Dendritic cell treated with granulocyte-macrophage colony-stimulating factor and Interleukin-4, amounts not matched to agents 40 ng/mL and 50 ng/mL, for 4 days (primary cell): ENCODE results near the gene PDZD2.
"Not testable (repeated sequence)": the region's sequence is repeated elsewhere in the genome, so short reads cannot be mapped to it uniquely, and the experiment has no call there.

ENCODE experiments used
- H3K27ac Mint-ChIP-seq: one replicate; pipeline ENCODE4 v1.8.0; 2022; ENCODE audit warnings: mild to moderate bottlenecking, mixed read lengths
- H3K27me3 Mint-ChIP-seq: one replicate; pipeline ENCODE4 v1.8.0; 2022; ENCODE audit warnings: mild to moderate bottlenecking, mixed read lengths
- H3K36me3 Mint-ChIP-seq: one replicate; pipeline ENCODE4 v1.8.0; 2022; ENCODE audit warnings: low read depth, mixed read lengths
- H3K4me1 Mint-ChIP-seq: one replicate; pipeline ENCODE4 v1.8.0; 2022; ENCODE audit warnings: low read depth, mixed read lengths
- H3K4me3 Mint-ChIP-seq: one replicate; pipeline ENCODE4 v1.8.0; 2022; ENCODE audit warnings: mild to moderate bottlenecking, moderate library complexity, mixed read lengths
- H3K9me3 Mint-ChIP-seq: one replicate; pipeline ENCODE4 v1.8.0; 2022; ENCODE audit warnings: mixed read lengths
- intact Hi-C: fragments of 100-400 bp; cut with micrococcal nuclease; formaldehyde crosslinking; loops from one replicate; pipeline ENCODE4 v1.15.0; 2022

Gene PDZD2

GRCh38 chr5:31748458-31749172 is 109.7 kb downstream of the PDZD2 start:
- intact Hi-C loops: no loop called here
- H3K4me3 Mint-ChIP-seq: no peak overlapping the region
- no peaks in the 10 kb centered on the region for H3K9me3 Mint-ChIP-seq
- H3K27ac Mint-ChIP-seq: no peak overlapping the region
- H3K4me1 Mint-ChIP-seq: no peaks in the 10 kb centered on the region
- no peaks in the 10 kb centered on the region for H3K27me3 Mint-ChIP-seq
- H3K36me3 Mint-ChIP-seq: no peaks in the 10 kb centered on the region

DNA sequence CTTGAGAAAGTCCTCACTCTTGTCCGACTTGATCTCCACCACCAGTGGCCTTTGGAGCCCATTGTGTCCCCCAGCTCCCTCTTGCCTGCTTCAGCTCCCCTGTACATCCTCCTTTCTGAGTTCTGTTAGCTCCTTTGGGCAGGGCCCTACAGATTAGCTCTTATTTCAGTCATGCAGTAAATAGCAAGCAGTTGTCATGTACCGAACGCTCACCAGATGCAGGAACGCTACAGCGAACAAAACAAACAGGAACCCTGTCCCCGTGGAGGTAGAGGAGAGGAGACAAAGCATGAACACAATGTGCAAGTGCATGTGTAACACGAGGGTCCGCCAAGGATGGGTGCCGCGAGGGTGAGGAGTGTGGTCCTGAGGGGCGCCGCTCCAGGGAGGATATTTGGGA is 111.3 kb downstream of the PDZD2 start:
- H3K27ac Mint-ChIP-seq: no peak overlapping the region
- no peaks in the 10 kb centered on the region for H3K27me3 Mint-ChIP-seq
- no peaks in the 10 kb centered on the region for H3K36me3 Mint-ChIP-seq
- no peaks in the 10 kb centered on the region for H3K4me1 Mint-ChIP-seq
- intact Hi-C loops: no loop called here
- H3K9me3 Mint-ChIP-seq: no peaks in the 10 kb centered on the region
- no peak overlapping the region for H3K4me3 Mint-ChIP-seq

DNA sequence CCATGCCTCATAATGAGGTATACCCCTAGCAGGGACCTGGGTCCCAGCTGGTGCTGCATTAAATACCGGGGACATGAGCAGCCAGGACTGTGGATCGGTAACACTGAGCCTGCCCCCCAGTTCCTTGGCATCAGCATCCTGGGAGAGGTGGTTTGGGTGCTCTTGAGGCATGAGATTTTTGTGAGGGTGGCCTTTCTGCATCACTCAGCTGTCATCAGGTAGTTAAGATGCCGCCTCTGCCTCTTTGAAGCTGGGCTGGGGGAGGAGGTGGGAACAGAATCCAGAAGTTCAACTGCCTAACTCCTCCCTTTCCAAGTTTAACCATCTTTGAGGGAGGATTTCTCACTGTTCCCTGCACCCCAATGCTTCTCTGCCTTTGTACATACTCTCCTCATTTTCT is 112.7 kb downstream of the PDZD2 start:
- Mint-ChIP-seq H3K27me3 (no peaks in the 10 kb centered on the region), H3K4me3 (no peak overlapping the region), H3K36me3 (no peaks in the 10 kb centered on the region), H3K27ac (no peak overlapping the region), H3K4me1 (no peaks in the 10 kb centered on the region), H3K9me3 (no peaks in the 10 kb centered on the region)
- intact Hi-C loops: no loop called here

GRCh38 chr5:31753700-31754357 is 114.9 kb downstream of the PDZD2 start:
- Mint-ChIP-seq H3K9me3 (no peaks in the 10 kb centered on the region), H3K27me3 (no peaks in the 10 kb centered on the region), H3K36me3 (no peaks in the 10 kb centered on the region), H3K27ac (no peak overlapping the region), H3K4me1 (no peaks in the 10 kb centered on the region), H3K4me3 (no peak overlapping the region)
- intact Hi-C loops: no loop called here

- H3K4me3 Mint-ChIP-seq: no peak overlapping the region
- intact Hi-C loops: no loop called here
- H3K27ac Mint-ChIP-seq: no peak overlapping the region
- H3K27me3 Mint-ChIP-seq: no peaks in the 10 kb centered on the region
- H3K36me3 Mint-ChIP-seq: no peaks in the 10 kb centered on the region
- H3K4me1 Mint-ChIP-seq: no peaks in the 10 kb centered on the region
- H3K9me3 Mint-ChIP-seq: no peaks in the 10 kb centered on the region
Observed at GRCh38 chr5:31754358-31754704, 115.4 kb downstream of the PDZD2 start.

GRCh38 chr5:31754741-31755675 is 116.1 kb downstream of the PDZD2 start:
- Mint-ChIP-seq H3K4me1 (no peaks in the 10 kb centered on the region), H3K4me3 (no peak overlapping the region), H3K36me3 (no peaks in the 10 kb centered on the region), H3K27me3 (no peaks in the 10 kb centered on the region), H3K9me3 (no peaks in the 10 kb centered on the region), H3K27ac (no peak overlapping the region)
- intact Hi-C loops: no loop called here

GRCh38 chr5:31755676-31756230 is 116.8 kb downstream of the PDZD2 start:
- no peaks in the 10 kb centered on the region for H3K27me3 Mint-ChIP-seq
- H3K27ac Mint-ChIP-seq: no peak overlapping the region
- H3K36me3 Mint-ChIP-seq: no peaks in the 10 kb centered on the region
- H3K4me3 Mint-ChIP-seq: no peak overlapping the region
- no peaks in the 10 kb centered on the region for H3K9me3 Mint-ChIP-seq
- intact Hi-C loops: no loop called here
- H3K4me1 Mint-ChIP-seq: no peaks in the 10 kb centered on the region

GRCh38 chr5:31757806-31758205 is 118.9 kb downstream of the PDZD2 start:
- Mint-ChIP-seq H3K9me3 (no peaks in the 10 kb centered on the region), H3K27ac (no peak overlapping the region), H3K36me3 (no peaks in the 10 kb centered on the region), H3K27me3 (no peaks in the 10 kb centered on the region), H3K4me3 (no peak overlapping the region), H3K4me1 (no peaks in the 10 kb centered on the region)
- intact Hi-C loops: no loop called here

DNA sequence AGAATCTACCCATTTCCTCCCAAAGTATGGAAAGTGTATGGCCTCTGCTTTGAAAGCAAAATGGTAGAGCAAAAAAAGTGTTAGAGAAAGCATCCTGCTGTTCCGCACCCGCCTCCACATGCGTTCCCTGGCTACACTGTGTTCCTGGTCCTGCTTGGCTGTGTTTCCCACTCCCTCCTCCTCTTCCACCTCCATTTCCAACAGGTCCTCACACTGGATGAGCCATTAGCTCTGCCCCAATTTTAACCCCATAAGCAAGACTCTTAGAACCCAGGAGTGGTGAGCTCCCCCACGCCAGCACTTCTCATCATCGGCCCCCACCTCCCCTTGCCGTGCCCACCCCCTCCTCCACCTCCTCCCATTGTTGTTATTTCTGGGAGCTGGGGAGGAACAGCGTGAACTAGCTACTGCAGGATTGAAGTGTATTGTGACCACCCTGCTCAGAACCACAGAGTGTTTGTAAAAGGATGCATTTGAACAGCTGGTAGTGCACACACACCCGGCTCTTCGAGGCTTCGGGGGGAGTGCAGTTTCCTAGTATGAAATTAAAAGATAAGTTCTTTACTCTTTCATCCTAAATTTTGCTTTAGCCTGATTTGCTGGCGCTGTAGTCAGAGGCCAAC is 120.0 kb downstream of the PDZD2 start:
- Mint-ChIP-seq H3K27ac (no peak overlapping the region), H3K4me3 (no peak overlapping the region), H3K4me1 (no peaks in the 10 kb centered on the region), H3K9me3 (no peaks in the 10 kb centered on the region), H3K36me3 (no peaks in the 10 kb centered on the region), H3K27me3 (no peaks in the 10 kb centered on the region)
- intact Hi-C loops: no loop called here

GRCh38 chr5:31759925-31760324 is 121.0 kb downstream of the PDZD2 start:
- no peaks in the 10 kb centered on the region for H3K9me3 Mint-ChIP-seq
- intact Hi-C loops: no loop called here
- H3K36me3 Mint-ChIP-seq: no peaks in the 10 kb centered on the region
- H3K4me1 Mint-ChIP-seq: no peaks in the 10 kb centered on the region
- no peaks in the 10 kb centered on the region for H3K27me3 Mint-ChIP-seq
- no peak overlapping the region for H3K27ac Mint-ChIP-seq
- H3K4me3 Mint-ChIP-seq: no peak overlapping the region

- Mint-ChIP-seq H3K4me3 (no peak overlapping the region), H3K4me1 (no peaks in the 10 kb centered on the region), H3K27me3 (no peaks in the 10 kb centered on the region), H3K9me3 (no peaks in the 10 kb centered on the region), H3K36me3 (no peaks in the 10 kb centered on the region), H3K27ac (no peak overlapping the region)
- intact Hi-C loops: no loop called here
Observed at GRCh38 chr5:31761877-31762276, 122.9 kb downstream of the PDZD2 start.

- intact Hi-C loops: no loop called here
- no peaks in the 10 kb centered on the region for H3K4me1 Mint-ChIP-seq
- no peaks in the 10 kb centered on the region for H3K27me3 Mint-ChIP-seq
Observed at GRCh38 chr5:31763424-31763823, 124.5 kb downstream of the PDZD2 start.

DNA sequence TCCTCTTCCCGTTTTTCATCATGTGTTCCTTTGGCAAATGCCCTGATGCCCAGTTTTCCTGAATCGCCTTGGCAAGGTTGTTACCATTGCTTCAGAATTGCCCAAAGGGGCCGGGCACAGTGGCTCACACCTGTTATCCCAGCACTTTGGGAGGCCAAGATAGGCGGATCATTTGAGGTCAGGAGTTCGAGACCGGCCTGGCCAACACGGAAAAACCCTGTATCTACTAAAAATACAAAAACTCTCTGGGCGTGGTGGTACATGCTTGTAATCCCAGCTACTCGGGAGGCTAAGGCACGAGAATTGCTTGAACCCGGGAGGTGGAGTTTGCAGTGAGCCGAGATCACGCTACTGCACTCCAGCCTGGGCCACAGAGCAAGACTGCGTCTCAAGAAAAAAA is 125.8 kb downstream of the PDZD2 start:
- H3K36me3 Mint-ChIP-seq, H3K27ac Mint-ChIP-seq, H3K4me1 Mint-ChIP-seq, H3K27me3 Mint-ChIP-seq, H3K4me3 Mint-ChIP-seq, intact Hi-C loops, H3K9me3 Mint-ChIP-seq: not testable (repeated sequence)

More at GRCh38 chr5:31763424-31763823, 124.5 kb downstream of the PDZD2 start:
- Mint-ChIP-seq H3K27ac (no peak overlapping the region), H3K4me3 (no peak overlapping the region), H3K36me3 (no peaks in the 10 kb centered on the region), H3K9me3 (no peaks in the 10 kb centered on the region)
